GM20431 (cell line): ENCODE measurements around the gene PROM1.

Experiments used
- in situ Hi-C: fragments of 300-500 bp; cut with MseI, MboI; formaldehyde crosslinking; loops from one replicate; pipeline ENCODE4 v1.15.0; 2020; ENCODE audit warnings: low sequenced_read_pairs; ENCODE audit not compliant: unreplicated experiment

The PROM1 gene

DNA sequence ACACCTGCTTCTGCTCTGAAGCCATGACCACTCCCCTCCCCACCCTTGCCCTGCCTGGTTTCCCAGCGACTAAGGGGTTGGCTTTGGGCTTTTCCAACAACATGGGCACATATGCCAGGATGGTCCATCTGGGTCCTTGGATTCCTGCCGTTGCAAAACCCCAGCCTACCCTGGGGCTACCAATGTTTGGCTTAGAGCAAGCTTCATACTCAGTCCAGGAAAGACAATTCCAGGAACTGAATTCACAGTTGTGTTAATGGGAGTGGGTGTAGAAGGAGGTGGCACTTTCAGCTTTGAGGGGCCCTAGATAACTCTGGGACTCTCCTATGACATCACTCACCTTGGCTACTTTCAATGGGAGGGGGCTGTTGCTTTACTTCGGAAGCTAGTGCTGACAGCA lies 154.3 kb downstream of the PROM1 start:
- in situ Hi-C loops, result no loop called here

DNA sequence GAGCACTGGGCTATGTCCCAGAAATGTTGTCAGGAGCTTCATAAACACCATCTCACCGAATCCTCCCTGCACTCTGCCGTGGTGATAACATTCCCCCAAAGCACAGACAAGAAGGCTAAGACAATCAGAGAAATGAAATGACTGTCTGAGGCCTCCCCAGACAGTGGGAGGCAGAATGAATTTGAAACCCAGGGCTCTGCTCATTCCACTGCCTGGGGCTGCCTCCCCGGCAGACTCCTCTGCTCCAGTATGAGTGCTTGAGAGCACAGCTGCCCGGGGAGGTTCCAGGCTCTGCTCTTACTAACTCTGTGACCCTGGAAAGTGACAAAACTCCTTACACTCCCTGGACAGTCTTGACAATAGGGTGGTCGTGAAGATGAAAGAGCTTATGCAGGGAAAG lies 154.9 kb downstream of the PROM1 start:
- in situ Hi-C loops, result no loop called here

DNA sequence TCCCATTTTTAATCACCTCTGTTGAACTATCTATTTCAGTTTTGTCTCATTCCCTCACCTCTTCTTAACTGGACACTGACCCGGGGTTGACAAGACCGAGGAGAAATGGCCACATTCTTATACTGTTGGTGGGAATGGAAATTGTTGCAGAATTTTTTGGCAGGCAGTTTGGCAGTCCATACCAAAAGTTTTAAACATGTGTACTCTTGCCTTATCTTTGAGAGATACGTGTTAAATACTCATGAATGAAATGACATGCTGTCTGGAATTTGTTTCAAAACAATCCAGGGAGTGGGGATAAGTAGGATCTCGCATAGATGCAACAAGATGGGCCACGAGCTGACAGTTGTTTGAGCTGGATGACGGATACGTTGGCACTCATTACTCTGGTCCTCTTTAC lies 157.3 kb downstream of the PROM1 start:
- in situ Hi-C loops, result no loop called here

DNA sequence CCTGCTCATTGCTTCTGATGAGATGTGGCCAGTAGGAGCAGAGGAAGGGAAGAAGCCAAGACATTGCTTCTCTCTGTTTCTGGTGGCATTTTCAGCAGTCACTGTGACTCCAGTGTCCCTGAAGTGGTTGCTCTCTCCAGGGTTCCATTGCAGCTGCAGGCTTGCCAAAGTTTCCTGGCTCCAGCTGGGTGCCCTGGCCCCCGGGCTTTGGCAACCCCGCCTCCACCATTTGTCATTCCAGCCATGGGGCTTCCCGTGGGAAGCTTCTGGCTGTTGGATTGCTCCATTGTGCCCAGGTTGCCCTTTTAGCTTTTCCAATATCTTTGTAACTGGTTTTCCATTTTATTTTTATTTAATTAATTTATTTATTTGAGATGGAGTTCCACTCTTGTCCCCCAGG lies 158.0 kb downstream of the PROM1 start:
- in situ Hi-C loops, result no loop called here

DNA sequence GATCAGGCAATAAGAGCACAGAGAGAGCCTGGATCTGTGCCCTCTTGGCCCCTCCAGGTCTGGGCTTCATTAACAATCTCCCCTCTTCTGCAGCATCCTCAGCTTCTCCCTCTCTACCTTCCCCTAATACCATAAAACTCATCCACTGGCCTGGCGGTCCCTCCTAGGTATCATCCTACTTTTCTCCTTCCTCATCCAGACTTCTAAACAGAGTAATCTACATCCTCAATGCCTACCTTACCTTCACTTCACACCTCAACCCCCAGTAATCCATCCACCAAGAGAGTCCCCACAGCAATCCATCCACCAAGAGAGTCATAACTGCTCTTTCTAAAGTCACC lies 162.3 kb downstream of the PROM1 start:
- in situ Hi-C loops, result no loop called here

DNA sequence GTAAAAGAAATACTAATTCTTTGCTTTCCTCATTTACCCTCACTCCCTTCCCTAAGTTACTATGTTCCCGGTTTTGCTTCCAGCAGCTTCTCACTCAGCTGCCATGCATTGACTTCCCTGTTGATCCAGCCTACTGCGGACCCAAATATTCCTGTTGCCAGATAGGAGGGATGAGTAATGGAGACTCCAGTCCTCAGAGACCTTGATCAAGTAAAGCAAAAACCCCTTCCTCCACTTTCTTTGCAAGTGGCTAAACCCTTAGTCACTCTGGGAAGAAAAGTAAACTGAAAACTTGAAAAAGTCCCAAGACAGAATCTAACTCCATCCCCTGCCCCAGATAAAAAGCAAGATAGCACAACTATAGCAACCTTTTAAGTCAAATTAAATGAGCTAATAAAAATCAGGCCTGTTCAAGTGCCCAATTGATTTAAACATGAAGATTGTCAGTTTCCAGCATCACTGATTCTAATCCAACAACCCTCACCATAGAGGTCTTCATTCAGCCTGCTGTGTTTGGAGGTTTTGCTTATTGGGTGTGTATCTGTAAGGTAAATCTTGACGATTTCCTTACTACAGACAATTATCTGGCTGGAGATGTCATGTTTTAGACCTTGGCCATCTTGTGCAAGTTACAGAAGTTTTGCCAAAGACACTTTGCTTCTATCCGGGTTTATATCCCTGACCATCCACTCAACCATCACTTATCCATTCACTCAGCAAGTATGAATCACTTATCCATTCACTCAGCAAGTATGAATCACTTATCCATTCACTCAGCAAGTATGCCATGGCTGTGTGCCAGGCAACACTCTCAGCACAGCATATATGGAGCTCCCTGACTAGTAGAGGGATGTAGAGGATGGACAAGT lies 162.9 kb downstream of the PROM1 start:
- in situ Hi-C loops, result no loop called here

DNA sequence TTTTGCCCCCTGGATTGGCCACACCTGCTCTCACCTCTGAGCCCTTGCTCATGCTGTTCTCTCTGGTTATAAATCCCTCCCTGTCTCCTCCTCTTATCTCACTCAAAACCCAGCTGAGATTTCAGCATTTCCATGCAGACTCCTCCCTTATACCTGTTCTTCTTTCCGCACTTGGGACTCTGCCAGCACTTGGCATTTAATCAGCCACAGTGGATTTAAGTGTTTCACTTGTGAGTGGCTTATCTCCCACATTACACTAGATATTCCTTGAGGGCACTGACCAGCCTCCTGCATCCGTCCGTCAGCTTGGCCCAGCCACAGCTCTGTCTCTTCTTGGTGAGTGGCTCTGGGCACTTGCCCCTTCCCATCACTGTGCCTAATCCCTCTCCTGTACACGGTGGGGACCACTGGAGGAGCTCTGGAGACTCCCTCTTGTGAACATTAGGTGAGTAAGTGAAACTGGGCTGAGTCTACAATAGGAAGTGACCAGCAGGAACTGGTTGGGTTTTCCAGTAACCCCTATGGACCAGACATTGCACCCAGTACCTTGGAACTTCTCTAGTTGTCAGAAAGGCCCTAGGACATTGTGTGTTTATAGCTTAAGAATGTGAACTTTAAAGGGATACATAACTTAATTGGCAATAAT lies 165.2 kb downstream of the PROM1 start:
- in situ Hi-C loops, result no loop called here
